Endothelial cell of umbilical vein (primary cell): ENCODE results near the gene PARP9. TPM values are rescaled to one million over a fixed set of nuclear protein-coding genes. Genes with fewer than 3 reads are reported as not detected.

Experiments
- BruUV-seq: library from RNA; stranded (reverse); fragments of 400-500 nt; replicated peaks from 2 replicates; lab custom pipeline; 2021; lab: Mats Ljungman, UMichigan
- CTCF ChIA-PET: fragments of 300-600, 350-600 bp; sonication (Branson Sonifier 250); formaldehyde crosslinking; loops from one replicate; lab custom pipeline; 2021; ENCODE audit warnings: antibody characterized with exemption, inconsistent platforms; lab: Charles Lee
- POLR2A ChIA-PET: fragments of 300-600, 350-600 bp; sonication (Branson Sonifier 250); formaldehyde crosslinking; loops from one replicate; lab custom pipeline; 2021; ENCODE audit warnings: antibody characterized with exemption, inconsistent platforms; lab: Charles Lee
- DNase-seq: peaks from one replicate; pipeline ENCODE4 v3.0.0-alpha.2; 2011; ENCODE audit warnings: low read depth, low spot score
- FAIRE-seq: peaks from 2 replicates; lab custom pipeline; 2011; peaks lifted over from hg19 to GRCh38; lab: Jason Lieb, UNC
- H2AFZ ChIP-seq: 2 replicates; pipeline ENCODE4 v1.6.0; 2012; ENCODE audit warnings: low read depth, low read length, control low read depth, inconsistent platforms
- H3K27ac ChIP-seq: 2 replicates; pipeline ENCODE4 v1.5.1; 2011; ENCODE audit warnings: low read depth, mild to moderate bottlenecking, control low read depth, low read length, moderate library complexity; ENCODE audit not compliant: insufficient read depth
- H3K27me3 ChIP-seq, 2 experiments: 2 replicates each; pipeline versions ENCODE4 v1.6.0 to v1.6.1; 2011; ENCODE audit warnings: low read length in 2 of 2, mixed read lengths in 1 of 2; ENCODE audit not compliant: control insufficient read depth in 2 of 2, insufficient read depth in 2 of 2
- H3K36me3 ChIP-seq, 2 experiments: 2 replicates in 1 of 2; 3 replicates in 1 of 2; pipeline ENCODE4 v1.5.1; 2011; ENCODE audit warnings: low read length in 2 of 2, mild to moderate bottlenecking in 1 of 2, moderate library complexity in 1 of 2; ENCODE audit not compliant: control insufficient read depth in 2 of 2, insufficient read depth in 2 of 2; ENCODE audit errors: extremely low read depth in 1 of 2
- H3K4me1 ChIP-seq: 3 replicates; pipeline ENCODE4 v1.5.1; 2011; ENCODE audit warnings: mild to moderate bottlenecking, low read length; ENCODE audit not compliant: control insufficient read depth, insufficient read depth; ENCODE audit errors: extremely low read depth
- H3K4me2 ChIP-seq: 2 replicates; pipeline ENCODE4 v1.6.1; 2011; ENCODE audit warnings: low read length, control low read depth, mixed read lengths; ENCODE audit not compliant: insufficient read depth
- H3K4me3 ChIP-seq, 3 experiments: fragments of 200-600 bp in 1 of 3; sonication (generic), shearing (Covaris generic) in 1 of 3; replicated peaks in 1 of 3; 2 replicates each; pipeline ENCODE4 v1.5.1; 2011 to 2016; ENCODE audit warnings: control low read depth in 3 of 3, low read length in 3 of 3, mild to moderate bottlenecking in 2 of 3, inconsistent platforms in 1 of 3, low read depth in 1 of 3, moderate library complexity in 1 of 3; ENCODE audit not compliant: insufficient read depth in 1 of 3
- H3K79me2 ChIP-seq: 2 replicates; pipeline ENCODE4 v1.6.0; 2012; ENCODE audit warnings: low read length, inconsistent platforms; ENCODE audit not compliant: control insufficient read depth, insufficient read depth
- H3K9ac ChIP-seq: replicated peaks from 2 replicates; pipeline ENCODE3; 2011; ENCODE audit warnings: low read length, control low read depth; ENCODE audit not compliant: insufficient read depth; ENCODE audit errors: extremely low read depth
- H3K9me1 ChIP-seq: replicated peaks from 3 replicates; pipeline ENCODE4 v1.6.0; 2011; ENCODE audit warnings: mild to moderate bottlenecking, low read length; ENCODE audit not compliant: control insufficient read depth, insufficient read depth; ENCODE audit errors: extremely low read depth
- H3K9me3 ChIP-seq: replicated peaks from 2 replicates; pipeline ENCODE4 v1.5.1; 2012; ENCODE audit warnings: low read length, inconsistent platforms; ENCODE audit not compliant: control insufficient read depth, insufficient read depth
- H4K20me1 ChIP-seq: replicated peaks from 2 replicates; pipeline ENCODE3; 2011; ENCODE audit warnings: mild to moderate bottlenecking, low read length; ENCODE audit not compliant: control insufficient read depth, insufficient read depth; ENCODE audit errors: extremely low read depth
- CTCF ChIP-seq, 2 donors: IDR thresholded peaks; 1 replicate in 1 of 2; 2 replicates in 1 of 2; pipeline ENCODE4 v1.5.1; 2011; ENCODE audit warnings: low read length in 2 of 2, mild to moderate bottlenecking in 2 of 2, moderate library complexity in 2 of 2, control low read depth in 1 of 2, inconsistent platforms in 1 of 2, low read depth in 1 of 2; ENCODE audit not compliant: insufficient read depth in 1 of 2; ENCODE audit errors: extremely low read depth in 1 of 2
- EZH2 ChIP-seq: IDR thresholded peaks from 2 replicates; pipeline ENCODE4 v1.6.1; 2012; ENCODE audit warnings: borderline replicate concordance, low read depth, mild to moderate bottlenecking, moderate library complexity, low read length, inconsistent platforms; ENCODE audit not compliant: severe bottlenecking
- FOS ChIP-seq: IDR thresholded peaks from 2 replicates; pipeline ENCODE4 v1.6.1; 2011; ENCODE audit warnings: mild to moderate bottlenecking, low read length, moderate library complexity, borderline replicate concordance; ENCODE audit not compliant: insufficient read depth
- GATA2 ChIP-seq: IDR thresholded peaks from 2 replicates; pipeline ENCODE4 v1.7.0; 2011; ENCODE audit warnings: low read depth, mild to moderate bottlenecking, moderate library complexity, mixed read lengths, low read length; ENCODE audit not compliant: insufficient read length, insufficient read depth
- JUN ChIP-seq: IDR thresholded peaks from 2 replicates; pipeline ENCODE4 v1.6.1; 2011; ENCODE audit warnings: borderline replicate concordance, low read depth; ENCODE audit not compliant: insufficient read length, insufficient read depth
- MAX ChIP-seq: IDR thresholded peaks from 2 replicates; pipeline ENCODE4 v1.6.1; 2011; ENCODE audit not compliant: insufficient read depth, insufficient read length
- MYC ChIP-seq: IDR thresholded peaks from one replicate; pipeline ENCODE4 v1.6.1; 2011; ENCODE audit warnings: mild to moderate bottlenecking, low read depth, low read length
- POLR2A ChIP-seq: IDR thresholded peaks from 2 replicates; pipeline ENCODE4 v1.6.1; 2012; ENCODE audit warnings: low read depth, mild to moderate bottlenecking, control low read depth, low read length
- POLR2AphosphoS5 ChIP-seq: IDR thresholded peaks from 2 replicates; pipeline ENCODE4 v1.6.1; 2012; ENCODE audit warnings: low read depth, mild to moderate bottlenecking, control low read depth, low read length, moderate library complexity; ENCODE audit not compliant: insufficient read depth
- dilution Hi-C: fragments of 300-500 bp; cut with MboI; formaldehyde crosslinking; loops from one replicate; pipeline ENCODE4 v1.15.0; 2019; ENCODE audit warnings: low sequenced_read_pairs; ENCODE audit not compliant: extremely low pct_ligation_motif_present
- intact Hi-C: fragments of 100-400 bp; cut with micrococcal nuclease; formaldehyde crosslinking; loops from one replicate; pipeline ENCODE4 v1.10.0; 2022
- polyA plus RNA-seq, 4 experiments: library from polyadenylated mRNA; depleted of rRNA in 3 of 4; stranded (reverse) in 3 of 4; unstranded in 1 of 4; fragments of >200 nt; gene quantifications; 2 replicates each; pipeline versions ENCODE4 v1.2.1 to v1.2.3, GENCODE V29; 2011 to 2012; ENCODE audit warnings: missing spikeins in 1 of 4
- total RNA-seq: library from RNA; stranded (reverse); gene quantifications from 2 replicates; pipeline ENCODE4 v1.2.3, GENCODE V29; 2021

The PARP9 gene
- total and polyA plus RNA-seq, 2 donors (not counting 3 experiments of a cell fraction or from before 2014, with no cell fraction given), result 10.1 to 12.5 TPM

- H3K27ac ChIP-seq, result no peak overlapping the region
- no peaks in the 10 kb centered on the region for H3K79me2 ChIP-seq
- FAIRE-seq (no peak), DNase-seq (no peak)
- peaks cover 1 to 4% of the 10 kb centered on the region in 2 experiments for H3K36me3 ChIP-seq
- intact Hi-C loops, result no loop called here
- H3K27me3 ChIP-seq, result no peaks in the 10 kb centered on the region
- no peak overlapping the region for H2AFZ ChIP-seq
- H3K9me1 ChIP-seq, result no peaks in the 10 kb centered on the region
- POLR2A ChIA-PET, result no interaction called here
- TF ChIP-seq CTCF (IDR thresholded peaks at IDR 0.05; ENCODE audit: extremely low read depth in 1 of 2, insufficient read depth in 1 of 2, low read depth in 1 of 2, low read length in 2 of 2), result no peak
- TF ChIP-seq POLR2A, result no peak
- dilution Hi-C loops, result no loop called here
- no peak overlapping the region for H3K4me3 ChIP-seq
- no peaks in the 10 kb centered on the region for H4K20me1 ChIP-seq
- H3K4me2 ChIP-seq, result no peak overlapping the region
- no peaks in the 10 kb centered on the region for H3K4me1 ChIP-seq
- BruUV-seq, result no TSS peak
- H3K9ac ChIP-seq, result no peak overlapping the region
- H3K9me3 ChIP-seq, result no peaks in the 10 kb centered on the region
- CTCF ChIA-PET, result no interaction called here
These were observed 25.1 kb downstream of the PARP9 start for GRCh38 chr3:122538956-122539490.

- peak; percentile 12 for FAIRE-seq
- POLR2A ChIA-PET, result no interaction called here
- BruUV-seq, result no TSS peak
These were observed 27.5 kb downstream of the PARP9 start for GRCh38 chr3:122536632-122537001.

More at GRCh38 chr3:122536632-122537001, 27.5 kb downstream of the PARP9 start:
- Histone ChIP-seq H3K79me2 (no peaks in the 10 kb centered on the region), H3K27me3 (no peaks in the 10 kb centered on the region), H3K4me3 (no peak overlapping the region), H2AFZ (no peak overlapping the region), H3K9ac (no peak overlapping the region), H3K36me3 (peaks cover 4 to 5% of the 10 kb centered on the region in 2 experiments), H3K9me1 (no peaks in the 10 kb centered on the region), H3K4me1 (no peaks in the 10 kb centered on the region), H3K27ac (no peak overlapping the region), H3K4me2 (no peak overlapping the region), H3K9me3 (no peaks in the 10 kb centered on the region), H4K20me1 (no peaks in the 10 kb centered on the region)
- dilution Hi-C loops (no loop called here), intact Hi-C loops (no loop called here)
- DNase-seq, result no peak
- no peak for TF ChIP-seq JUN
- no peak for TF ChIP-seq FOS
- TF ChIP-seq MYC, result no peak
- TF ChIP-seq CTCF (IDR thresholded peaks at IDR 0.05; ENCODE audit: extremely low read depth in 1 of 2, insufficient read depth in 1 of 2, low read depth in 1 of 2, low read length in 2 of 2), result no peak
- TF ChIP-seq EZH2, result no peak
- TF ChIP-seq POLR2A, result no peak
- no peak for TF ChIP-seq POLR2AphosphoS5
- no peak for TF ChIP-seq GATA2
- no peak for TF ChIP-seq MAX
- CTCF ChIA-PET, result no interaction called here
